AG04450 (cell line): Measurements from ENCODE around the gene WASHC4. TPM values are rescaled to one million over a fixed set of nuclear protein-coding genes. Genes with fewer than 3 reads are reported as not detected.

ENCODE experiments used
- CTCF ChIA-PET: fragments of 300-600, 350-600 bp; formaldehyde crosslinking; extraction: SDS; loops from one replicate; lab custom pipeline; 2022; ENCODE audit warnings: antibody characterized with exemption, inconsistent platforms; lab: Charles Lee
- POLR2A ChIA-PET: fragments of 350-600 bp; formaldehyde crosslinking; extraction: SDS; loops from one replicate; lab custom pipeline; 2021; ENCODE audit warnings: antibody characterized with exemption, inconsistent platforms; lab: Yijun Ruan, JAX
- DNase-seq: peaks from one replicate; pipeline ENCODE4 v3.0.0-alpha.2; 2011; ENCODE audit warnings: low read depth, low spot score
- H3K27ac ChIP-seq: one replicate; pipeline ENCODE4 v1.5.1; 2012; ENCODE audit warnings: low read depth, low read length, control low read depth
- H3K27me3 ChIP-seq: one replicate; pipeline ENCODE4 v1.6.0; 2012; ENCODE audit warnings: low read length; ENCODE audit not compliant: control insufficient read depth, insufficient read depth
- H3K4me3 ChIP-seq: 2 replicates; pipeline ENCODE4 v1.5.1; 2011; ENCODE audit warnings: mild to moderate bottlenecking, low read depth, low read length, control low read depth
- H3K9me3 ChIP-seq: 2 replicates; pipeline ENCODE4 v1.5.1; 2012; ENCODE audit warnings: low read length; ENCODE audit not compliant: control insufficient read depth, insufficient read depth
- polyA plus RNA-seq: library from polyadenylated mRNA; depleted of rRNA; stranded (reverse); fragments of >200 nt; gene quantifications from 2 replicates; pipeline ENCODE4 v1.2.3, GENCODE V29; 2011
- TF ChIP-seq, protein P1 (sequence below): IDR thresholded peaks from 2 replicates; pipeline ENCODE4 v1.5.1; 2011; ENCODE audit warnings: low read depth, low read length, control low read depth, inconsistent platforms

WASHC4 gene
- polyA plus RNA-seq, 1 experiment, result 59.4 TPM

DNA sequence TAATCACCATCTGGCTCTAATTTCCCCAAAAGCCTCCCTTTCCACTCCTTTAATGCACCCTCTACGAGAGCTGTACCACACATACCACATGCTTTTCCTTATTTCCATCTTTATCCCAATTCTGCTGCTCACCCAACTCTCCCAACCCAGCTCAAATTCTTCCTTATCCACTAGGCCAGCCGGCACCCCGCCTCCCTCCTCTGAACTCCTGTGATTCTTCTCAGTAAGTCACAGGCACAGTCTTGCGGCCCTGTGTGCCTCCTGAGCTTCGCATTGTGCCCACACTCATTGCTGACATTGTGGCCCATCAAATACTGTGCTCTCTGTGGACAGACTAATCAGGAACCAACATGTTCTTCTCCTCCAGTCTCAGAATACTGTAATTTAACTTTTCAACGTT is 83.0 kb downstream of the WASHC4 start:
- H3K27me3 ChIP-seq, result no peaks in the 10 kb centered on the region
- DNase-seq, result no peak
- no peak overlapping the region for H3K4me3 ChIP-seq
- ChIA-PET POLR2A (no interaction called here), CTCF (interaction anchor here (0.8 to 1.5 kb wide), 2 partner anchors 188 to 193 kb away, joined by 4 read pairs; no protein-coding TSS in a partner anchor)
- H3K27ac ChIP-seq, result no peak overlapping the region
- TF ChIP-seq, protein P1, sequence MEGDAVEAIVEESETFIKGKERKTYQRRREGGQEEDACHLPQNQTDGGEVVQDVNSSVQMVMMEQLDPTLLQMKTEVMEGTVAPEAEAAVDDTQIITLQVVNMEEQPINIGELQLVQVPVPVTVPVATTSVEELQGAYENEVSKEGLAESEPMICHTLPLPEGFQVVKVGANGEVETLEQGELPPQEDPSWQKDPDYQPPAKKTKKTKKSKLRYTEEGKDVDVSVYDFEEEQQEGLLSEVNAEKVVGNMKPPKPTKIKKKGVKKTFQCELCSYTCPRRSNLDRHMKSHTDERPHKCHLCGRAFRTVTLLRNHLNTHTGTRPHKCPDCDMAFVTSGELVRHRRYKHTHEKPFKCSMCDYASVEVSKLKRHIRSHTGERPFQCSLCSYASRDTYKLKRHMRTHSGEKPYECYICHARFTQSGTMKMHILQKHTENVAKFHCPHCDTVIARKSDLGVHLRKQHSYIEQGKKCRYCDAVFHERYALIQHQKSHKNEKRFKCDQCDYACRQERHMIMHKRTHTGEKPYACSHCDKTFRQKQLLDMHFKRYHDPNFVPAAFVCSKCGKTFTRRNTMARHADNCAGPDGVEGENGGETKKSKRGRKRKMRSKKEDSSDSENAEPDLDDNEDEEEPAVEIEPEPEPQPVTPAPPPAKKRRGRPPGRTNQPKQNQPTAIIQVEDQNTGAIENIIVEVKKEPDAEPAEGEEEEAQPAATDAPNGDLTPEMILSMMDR, result no peak
- no peaks in the 10 kb centered on the region for H3K9me3 ChIP-seq

DNA sequence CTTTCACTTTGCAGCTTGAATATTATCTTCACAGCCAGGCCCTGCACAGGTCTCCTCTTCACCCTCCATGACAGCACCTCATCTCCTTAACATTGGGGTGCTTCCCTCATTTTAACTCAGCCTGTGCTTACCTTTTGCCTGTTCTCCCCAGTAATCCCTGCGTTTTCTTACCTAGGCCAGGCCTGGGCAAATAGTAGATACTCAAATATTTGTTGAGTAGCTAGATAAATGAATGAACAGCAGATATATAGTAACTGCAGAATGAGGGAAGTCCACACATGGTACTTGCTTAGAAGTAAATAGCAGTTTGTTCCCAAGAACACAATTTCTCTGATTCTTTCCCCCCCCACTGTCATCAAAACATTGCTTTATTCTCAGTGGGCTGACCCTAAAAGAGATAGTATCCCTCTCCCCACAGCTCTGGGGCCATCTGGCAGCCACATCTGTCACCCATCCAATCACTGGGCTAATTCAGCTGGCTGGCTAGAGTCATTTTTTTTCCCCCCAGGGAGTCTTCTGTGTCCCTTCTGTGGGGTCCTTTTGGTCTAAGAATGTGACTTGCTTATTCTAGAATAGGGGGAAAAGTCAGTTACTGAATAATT is 85.2 kb downstream of the WASHC4 start:
- TF ChIP-seq, protein P1, result no peak
- ChIA-PET POLR2A (no interaction called here), CTCF (no interaction called here)
- H3K4me3 ChIP-seq, result no peak overlapping the region
- no peak overlapping the region for H3K27ac ChIP-seq
- no peak for DNase-seq
- no peaks in the 10 kb centered on the region for H3K27me3 ChIP-seq
- no peaks in the 10 kb centered on the region for H3K9me3 ChIP-seq

DNA sequence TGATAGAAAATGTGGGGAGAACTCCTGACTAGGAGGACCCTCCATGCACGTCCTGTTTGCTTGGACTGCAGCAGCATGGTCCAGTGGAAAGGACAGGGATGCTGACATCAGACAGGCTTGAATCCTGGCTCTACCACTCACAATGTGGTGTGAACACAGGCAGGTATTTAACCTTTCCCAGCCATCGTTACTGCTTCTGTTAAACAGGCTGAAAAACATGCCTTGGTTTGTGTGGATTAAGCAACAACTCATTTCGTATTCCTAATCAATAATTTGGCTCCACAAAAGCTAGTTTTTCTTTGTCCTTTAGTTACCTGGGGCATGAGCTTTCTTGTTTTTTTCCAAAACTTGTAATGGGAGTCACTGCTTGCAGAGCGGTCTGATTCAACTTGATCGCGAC is 87.4 kb downstream of the WASHC4 start:
- Histone ChIP-seq H3K9me3 (no peaks in the 10 kb centered on the region; the same call in 1 of the 2 replicates), H3K27ac (no peak overlapping the region), H3K27me3 (no peaks in the 10 kb centered on the region), H3K4me3 (no peak overlapping the region)
- no peak for DNase-seq
- TF ChIP-seq, protein P1, result no peak
- CTCF ChIA-PET, result no interaction called here
- POLR2A ChIA-PET, result no interaction called here

DNA sequence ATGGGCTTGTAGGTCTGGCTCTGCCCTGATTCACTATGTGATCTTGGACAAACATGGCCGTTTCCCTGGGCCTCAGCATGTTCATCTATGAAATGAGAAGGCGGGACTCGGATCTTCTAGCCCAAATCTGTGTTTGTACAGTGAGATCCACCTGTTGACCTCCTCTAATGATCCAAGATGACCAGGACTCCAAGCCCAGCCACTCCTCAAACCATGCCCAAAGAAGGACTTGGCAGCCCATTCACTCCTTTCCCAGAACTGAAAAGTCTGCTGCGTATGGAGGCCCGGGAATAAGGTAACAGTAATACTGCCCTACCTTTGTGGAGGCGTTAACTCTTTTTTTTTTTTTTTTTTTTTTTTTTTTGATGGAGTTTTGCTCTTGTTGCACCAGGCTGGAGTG is 88.6 kb downstream of the WASHC4 start:
- DNase-seq, result no peak
- H3K4me3 ChIP-seq, result no peak overlapping the region
- POLR2A ChIA-PET, result no interaction called here
- H3K9me3 ChIP-seq, result no peaks in the 10 kb centered on the region; the same call in 1 of the 2 replicates
- CTCF ChIA-PET, result no interaction called here
- TF ChIP-seq, protein P1, result no peak
- no peaks in the 10 kb centered on the region for H3K27me3 ChIP-seq
- H3K27ac ChIP-seq, result no peak overlapping the region

DNA sequence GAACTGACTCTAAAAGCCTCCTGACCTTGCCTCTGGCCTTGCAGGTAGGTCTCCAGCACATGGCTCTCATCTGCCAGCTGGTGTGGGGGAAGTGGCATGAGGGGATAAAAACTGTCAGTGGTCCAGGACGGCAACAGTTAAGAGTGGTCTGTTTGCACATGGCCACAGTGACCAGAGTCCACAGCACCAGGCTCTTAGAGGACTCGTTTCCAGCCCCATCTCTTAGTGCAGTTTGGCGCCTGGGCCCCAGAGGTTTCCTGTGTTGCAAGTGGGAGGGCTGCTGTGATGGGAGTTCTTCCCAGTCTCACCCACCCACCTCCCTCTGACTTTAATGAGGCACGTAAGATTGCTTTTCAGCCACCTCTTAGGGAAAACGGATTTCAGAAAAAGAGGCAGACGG is 91.4 kb downstream of the WASHC4 start:
- DNase-seq, result no peak
- Histone ChIP-seq H3K4me3 (no peak overlapping the region), H3K27ac (peak overlapping the region; percentile 52), H3K9me3 (no peaks in the 10 kb centered on the region; the same call in 1 of the 2 replicates), H3K27me3 (no peaks in the 10 kb centered on the region)
- CTCF ChIA-PET, result interaction anchor here (0.7 kb wide), 1 partner anchor 180 kb away, joined by 3 read pairs; no protein-coding TSS in a partner anchor
- POLR2A ChIA-PET, result no interaction called here
- TF ChIP-seq, protein P1, result no peak
